NK-92 (cell line): Measurements from ENCODE around the gene WBP2NL.
"Not testable (repeated sequence)": the region's sequence is repeated elsewhere in the genome, so short reads cannot be mapped to it uniquely, and the experiment has no call there.

Experiments used
- DNase-seq: peaks from one replicate; lab custom pipeline; 2025; ENCODE audit not compliant: unreplicated experiment; lab: John Stamatoyannopoulos, UW

The WBP2NL gene

GRCh38 chr22:41998361-41999261 lies at the start of gene WBP2NL:
Gene WBP2NL (plus strand): TSS chr22:41998788. CDS start chr22:41998819, 31 bp downstream.
- peak; percentile 26 for DNase-seq

GRCh38 chr22:41948928-41949296 lies 49.7 kb upstream of the WBP2NL start:
- DNase-seq, result not testable (repeated sequence)

GRCh38 chr22:41949297-41949965 lies 49.2 kb upstream of the WBP2NL start:
- DNase-seq, result no peak

GRCh38 chr22:41951898-41952474 lies 46.6 kb upstream of the WBP2NL start, which contains the start of gene SMIM45:
Gene SMIM45 (plus strand): TSS chr22:41952150.
- no peak for DNase-seq

GRCh38 chr22:41952713-41953112 lies 45.9 kb upstream of the WBP2NL start:
- no peak for DNase-seq

GRCh38 chr22:41957941-41958556 lies 40.5 kb upstream of the WBP2NL start:
- no peak for DNase-seq

GRCh38 chr22:41963453-41964111 lies 35.0 kb upstream of the WBP2NL start:
- no peak for DNase-seq

- DNase-seq, result no peak
Measured at GRCh38 chr22:41964112-41964491, 34.5 kb upstream of the WBP2NL start.

- DNase-seq, result no peak
Measured at GRCh38 chr22:41966225-41966606, 32.4 kb upstream of the WBP2NL start.

GRCh38 chr22:41966607-41967240 lies 31.9 kb upstream of the WBP2NL start:
- no peak for DNase-seq

- DNase-seq, result no peak
Measured at GRCh38 chr22:41968601-41969000, 30.0 kb upstream of the WBP2NL start.

- DNase-seq, result no peak
Measured at GRCh38 chr22:41969110-41969646, 29.4 kb upstream of the WBP2NL start, which contains the start of gene SEPTIN3. Gene SEPTIN3 (plus strand): TSS chr22:41969443. CDS start chr22:41971493, 2,050 bp downstream.

GRCh38 chr22:41970601-41971000 lies 28.0 kb upstream of the WBP2NL start:
- no peak for DNase-seq

GRCh38 chr22:41971431-41971830 lies 27.2 kb upstream of the WBP2NL start:
- no peak for DNase-seq

GRCh38 chr22:41974691-41975290 lies 23.8 kb upstream of the WBP2NL start:
- DNase-seq, result no peak

GRCh38 chr22:41975299-41976069 lies 23.1 kb upstream of the WBP2NL start:
- DNase-seq, result no peak

GRCh38 chr22:41976070-41976901 lies 22.3 kb upstream of the WBP2NL start:
- DNase-seq, result no peak

- DNase-seq, result no peak
Measured at GRCh38 chr22:41976961-41977566, 21.5 kb upstream of the WBP2NL start.
